Measurements from ENCODE around the gene GRAPL. TPM values are rescaled to one million over a fixed set of nuclear protein-coding genes. Genes with fewer than 3 reads are reported as not detected.
"Not testable (repeated sequence)": the region's sequence is repeated elsewhere in the genome, so short reads cannot be mapped to it uniquely, and the experiment has no call there.

Gene GRAPL
- polyA plus RNA-seq, 3 donors: 0.56 to 3.5 TPM; not detected in 1

DNA sequence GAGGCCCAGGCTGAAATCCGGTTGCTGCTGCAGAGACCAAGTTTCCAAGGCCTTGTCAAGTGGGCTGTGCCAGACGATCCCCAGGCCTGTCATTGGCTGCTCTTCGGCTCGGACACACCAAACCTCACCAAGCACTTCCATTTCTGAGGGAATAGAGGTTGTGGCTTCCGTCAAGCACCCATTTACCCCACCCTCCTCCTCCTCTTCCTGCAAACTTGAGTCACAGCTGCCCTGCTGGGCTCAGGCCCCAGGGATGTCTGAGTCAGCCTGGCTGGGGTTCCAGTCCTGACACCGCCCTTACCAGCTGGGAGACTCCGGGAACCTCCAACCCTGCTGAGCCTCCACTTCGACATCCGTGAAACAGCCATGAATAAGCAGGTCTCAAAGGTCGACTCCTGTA, 31.1 kb downstream of the GRAPL start:
- H3K27ac ChIP-seq (ENCODE audit: low read depth in 1 of 2, low read length in 2 of 2); H3K4me2 ChIP-seq (replicated peaks; ENCODE audit: extremely low read depth, low read length, poor library complexity, severe bottlenecking); H3K27me3 ChIP-seq (ENCODE audit: control insufficient read depth in 2 of 2, insufficient read depth in 2 of 2, low read length in 2 of 2); H3K36me3 Mint-ChIP-seq; H2AFZ ChIP-seq (ENCODE audit: insufficient read depth, low read depth, low read length, poor library complexity, severe bottlenecking); H3K79me2 ChIP-seq (ENCODE audit: insufficient read depth, low read length); H3K36me3 ChIP-seq (replicated peaks in 1 of 2; ENCODE audit: control insufficient read depth in 1 of 2, insufficient read depth in 2 of 2, low read length in 2 of 2); H3K9me3 ChIP-seq (replicated peaks in 1 of 2; ENCODE audit: control insufficient read depth in 1 of 2, insufficient read depth in 1 of 2, low read length in 2 of 2); H3K4me3 ChIP-seq (replicated peaks in 1 of 3; ENCODE audit: low read depth in 2 of 3, low read length in 3 of 3); H3K9ac ChIP-seq (ENCODE audit: insufficient read depth, low read length, poor library complexity, severe bottlenecking); H3K9me3 Mint-ChIP-seq; DNase-seq; intact Hi-C loops (cut with micrococcal nuclease); H3K4me1 ChIP-seq (ENCODE audit: control insufficient read depth in 1 of 2, insufficient read depth in 2 of 2, low read length in 2 of 2); H3K4me1 Mint-ChIP-seq; H4K20me1 ChIP-seq (ENCODE audit: insufficient read depth, low read length); H3K27ac Mint-ChIP-seq; H3K4me3 Mint-ChIP-seq; H3K27me3 Mint-ChIP-seq (ENCODE audit: low read depth in 3 of 3): not testable (repeated sequence)
- no CpG with 5 or more reads among the region's 10 CpGs for WGBS (ENCODE audit: insufficient coverage)

GRCh38 chr17:19158938-19159337, 31.5 kb downstream of the GRAPL start:
- H3K27me3 ChIP-seq (ENCODE audit: control insufficient read depth in 2 of 2, insufficient read depth in 2 of 2, low read length in 2 of 2); H3K36me3 ChIP-seq (replicated peaks in 1 of 2; ENCODE audit: control insufficient read depth in 1 of 2, insufficient read depth in 2 of 2, low read length in 2 of 2); H3K27ac ChIP-seq (ENCODE audit: low read depth in 1 of 2, low read length in 2 of 2); H3K4me2 ChIP-seq (replicated peaks; ENCODE audit: extremely low read depth, low read length, poor library complexity, severe bottlenecking); H3K9ac ChIP-seq (ENCODE audit: insufficient read depth, low read length, poor library complexity, severe bottlenecking); H2AFZ ChIP-seq (ENCODE audit: insufficient read depth, low read depth, low read length, poor library complexity, severe bottlenecking); H3K4me3 Mint-ChIP-seq; H3K4me1 ChIP-seq (ENCODE audit: control insufficient read depth in 1 of 2, insufficient read depth in 2 of 2, low read length in 2 of 2); H3K9me3 ChIP-seq (replicated peaks in 1 of 2; ENCODE audit: control insufficient read depth in 1 of 2, insufficient read depth in 1 of 2, low read length in 2 of 2); H3K9me3 Mint-ChIP-seq; intact Hi-C loops (cut with micrococcal nuclease); H3K4me3 ChIP-seq (replicated peaks in 1 of 3; ENCODE audit: low read depth in 2 of 3, low read length in 3 of 3); H3K27ac Mint-ChIP-seq; H4K20me1 ChIP-seq (ENCODE audit: insufficient read depth, low read length); H3K36me3 Mint-ChIP-seq; DNase-seq; H3K27me3 Mint-ChIP-seq (ENCODE audit: low read depth in 3 of 3); H3K4me1 Mint-ChIP-seq; H3K79me2 ChIP-seq (ENCODE audit: insufficient read depth, low read length): not testable (repeated sequence)
- WGBS (ENCODE audit: insufficient coverage): no CpG with 5 or more reads among the region's 2 CpGs

GRCh38 chr17:19161308-19162107, 34.1 kb downstream of the GRAPL start:
- intact Hi-C loops (cut with micrococcal nuclease); H3K4me1 ChIP-seq (ENCODE audit: control insufficient read depth in 1 of 2, insufficient read depth in 2 of 2, low read length in 2 of 2); H3K27me3 Mint-ChIP-seq (ENCODE audit: low read depth in 3 of 3); H3K9me3 Mint-ChIP-seq; DNase-seq; H3K27me3 ChIP-seq (ENCODE audit: control insufficient read depth in 2 of 2, insufficient read depth in 2 of 2, low read length in 2 of 2); H3K9ac ChIP-seq (ENCODE audit: insufficient read depth, low read length, poor library complexity, severe bottlenecking); H3K4me3 ChIP-seq (replicated peaks in 1 of 3; ENCODE audit: low read depth in 2 of 3, low read length in 3 of 3); H3K36me3 Mint-ChIP-seq; H3K27ac ChIP-seq (ENCODE audit: low read depth in 1 of 2, low read length in 2 of 2); H2AFZ ChIP-seq (ENCODE audit: insufficient read depth, low read depth, low read length, poor library complexity, severe bottlenecking); H3K36me3 ChIP-seq (replicated peaks in 1 of 2; ENCODE audit: control insufficient read depth in 1 of 2, insufficient read depth in 2 of 2, low read length in 2 of 2); H4K20me1 ChIP-seq (ENCODE audit: insufficient read depth, low read length); H3K4me2 ChIP-seq (replicated peaks; ENCODE audit: extremely low read depth, low read length, poor library complexity, severe bottlenecking); H3K9me3 ChIP-seq (replicated peaks in 1 of 2; ENCODE audit: control insufficient read depth in 1 of 2, insufficient read depth in 1 of 2, low read length in 2 of 2); H3K4me3 Mint-ChIP-seq; H3K79me2 ChIP-seq (ENCODE audit: insufficient read depth, low read length); H3K4me1 Mint-ChIP-seq; H3K27ac Mint-ChIP-seq: not testable (repeated sequence)
- WGBS (ENCODE audit: insufficient coverage): no CpG with 5 or more reads among the region's 13 CpGs

- H3K4me3 Mint-ChIP-seq; H3K36me3 ChIP-seq (replicated peaks in 1 of 2; ENCODE audit: control insufficient read depth in 1 of 2, insufficient read depth in 2 of 2, low read length in 2 of 2); H3K9ac ChIP-seq (ENCODE audit: insufficient read depth, low read length, poor library complexity, severe bottlenecking); DNase-seq; H3K4me1 Mint-ChIP-seq; H3K27me3 ChIP-seq (ENCODE audit: control insufficient read depth in 2 of 2, insufficient read depth in 2 of 2, low read length in 2 of 2); H4K20me1 ChIP-seq (ENCODE audit: insufficient read depth, low read length); H3K79me2 ChIP-seq (ENCODE audit: insufficient read depth, low read length); intact Hi-C loops (cut with micrococcal nuclease); H3K27me3 Mint-ChIP-seq (ENCODE audit: low read depth in 3 of 3); H3K27ac Mint-ChIP-seq; H3K9me3 ChIP-seq (replicated peaks in 1 of 2; ENCODE audit: control insufficient read depth in 1 of 2, insufficient read depth in 1 of 2, low read length in 2 of 2); H3K4me1 ChIP-seq (ENCODE audit: control insufficient read depth in 1 of 2, insufficient read depth in 2 of 2, low read length in 2 of 2); H3K36me3 Mint-ChIP-seq; H3K9me3 Mint-ChIP-seq; H3K27ac ChIP-seq (ENCODE audit: low read depth in 1 of 2, low read length in 2 of 2); H3K4me2 ChIP-seq (replicated peaks; ENCODE audit: extremely low read depth, low read length, poor library complexity, severe bottlenecking); H2AFZ ChIP-seq (ENCODE audit: insufficient read depth, low read depth, low read length, poor library complexity, severe bottlenecking); H3K4me3 ChIP-seq (replicated peaks in 1 of 3; ENCODE audit: low read depth in 2 of 3, low read length in 3 of 3): not testable (repeated sequence)
- WGBS (ENCODE audit: insufficient coverage): no CpG with 5 or more reads among the region's 71 CpGs
These were observed 35.2 kb downstream of the GRAPL start for GRCh38 chr17:19162384-19163216.

All from CD14-positive monocyte (primary cell).